ENCODE measurements around the gene IGFBP4.

IGFBP4 gene

DNA sequence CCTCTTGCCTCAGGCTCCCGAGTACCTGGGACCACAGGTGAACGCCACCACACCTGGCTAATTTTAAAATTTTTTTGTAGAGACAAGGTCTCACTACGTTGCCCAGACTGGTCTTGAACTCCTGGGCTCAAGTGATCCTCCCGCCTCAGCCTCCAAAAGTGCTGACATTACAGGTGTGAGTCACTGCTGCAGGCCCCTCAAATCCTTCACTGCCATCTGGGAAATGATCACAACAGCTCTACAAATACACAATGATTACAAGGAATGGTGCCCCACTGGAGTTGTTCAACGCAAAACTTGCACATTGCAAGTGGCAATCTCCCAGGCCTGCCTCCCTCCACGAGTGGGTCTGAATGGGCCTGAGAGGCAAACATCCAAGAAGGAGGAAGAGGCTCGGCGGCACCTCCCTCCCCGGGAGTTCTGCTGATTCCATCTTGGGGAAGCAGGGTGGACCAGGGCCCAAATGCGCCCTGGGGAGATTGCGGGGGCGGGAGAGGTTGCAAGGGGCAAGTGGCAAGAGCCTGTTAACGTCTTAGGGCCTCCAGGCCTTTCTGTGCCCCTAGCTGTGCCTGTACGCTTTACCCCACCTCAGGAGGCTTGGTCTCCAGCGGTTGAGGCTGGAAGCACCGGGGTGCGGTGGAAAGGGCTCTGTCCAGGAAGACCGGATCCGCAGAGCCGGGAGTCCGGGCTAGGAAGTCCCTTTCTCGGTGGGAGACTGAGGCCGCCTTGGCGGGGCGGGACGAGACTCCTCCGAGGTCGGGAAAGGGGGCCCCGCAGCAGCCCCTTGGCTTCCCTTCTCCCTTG lies 656 bp upstream of the IGFBP4 start:
- in situ Hi-C loops (cut with HindIII; ENCODE audit: low sequenced_read_pairs), result no loop called here
- TF ChIP-seq, protein P1, sequence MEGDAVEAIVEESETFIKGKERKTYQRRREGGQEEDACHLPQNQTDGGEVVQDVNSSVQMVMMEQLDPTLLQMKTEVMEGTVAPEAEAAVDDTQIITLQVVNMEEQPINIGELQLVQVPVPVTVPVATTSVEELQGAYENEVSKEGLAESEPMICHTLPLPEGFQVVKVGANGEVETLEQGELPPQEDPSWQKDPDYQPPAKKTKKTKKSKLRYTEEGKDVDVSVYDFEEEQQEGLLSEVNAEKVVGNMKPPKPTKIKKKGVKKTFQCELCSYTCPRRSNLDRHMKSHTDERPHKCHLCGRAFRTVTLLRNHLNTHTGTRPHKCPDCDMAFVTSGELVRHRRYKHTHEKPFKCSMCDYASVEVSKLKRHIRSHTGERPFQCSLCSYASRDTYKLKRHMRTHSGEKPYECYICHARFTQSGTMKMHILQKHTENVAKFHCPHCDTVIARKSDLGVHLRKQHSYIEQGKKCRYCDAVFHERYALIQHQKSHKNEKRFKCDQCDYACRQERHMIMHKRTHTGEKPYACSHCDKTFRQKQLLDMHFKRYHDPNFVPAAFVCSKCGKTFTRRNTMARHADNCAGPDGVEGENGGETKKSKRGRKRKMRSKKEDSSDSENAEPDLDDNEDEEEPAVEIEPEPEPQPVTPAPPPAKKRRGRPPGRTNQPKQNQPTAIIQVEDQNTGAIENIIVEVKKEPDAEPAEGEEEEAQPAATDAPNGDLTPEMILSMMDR (IDR thresholded peaks at IDR 0.05; ENCODE audit: low read depth, low read length, missing control alignments), result no peak
- peak overlapping the region; percentile 63 for H3K4me3 ChIP-seq (ENCODE audit: low read depth, low read length)
- DNase-seq (ENCODE audit: low read depth), result no peak

- in situ Hi-C loops (cut with HindIII; ENCODE audit: low sequenced_read_pairs), result no loop called here
- peak overlapping the region; percentile 63 for H3K4me3 ChIP-seq (ENCODE audit: low read depth, low read length)
- DNase-seq (ENCODE audit: low read depth), result no peak
- TF ChIP-seq, protein P1 (IDR thresholded peaks at IDR 0.05; ENCODE audit: low read depth, low read length, missing control alignments), result no peak
These were observed 994 bp downstream of the IGFBP4 start for GRCh38 chr17:40443988-40444899.

GRCh38 chr17:40445751-40446468 lies 2.7 kb downstream of the IGFBP4 start:
- H3K4me3 ChIP-seq (ENCODE audit: low read depth, low read length), result peak overlapping the region; percentile 63
- in situ Hi-C loops (cut with HindIII; ENCODE audit: low sequenced_read_pairs), result no loop called here
- DNase-seq (ENCODE audit: low read depth), result no peak
- TF ChIP-seq, protein P1 (IDR thresholded peaks at IDR 0.05; ENCODE audit: low read depth, low read length, missing control alignments), result no peak

- TF ChIP-seq, protein P1 (IDR thresholded peaks at IDR 0.05; ENCODE audit: low read depth, low read length, missing control alignments), result no peak
- H3K4me3 ChIP-seq (ENCODE audit: low read depth, low read length), result no peak overlapping the region
- no peak for DNase-seq (ENCODE audit: low read depth)
- in situ Hi-C loops (cut with HindIII; ENCODE audit: low sequenced_read_pairs), result no loop called here
These were observed 3.9 kb downstream of the IGFBP4 start for GRCh38 chr17:40447148-40447644.

- TF ChIP-seq, protein P1 (IDR thresholded peaks at IDR 0.05; ENCODE audit: low read depth, low read length, missing control alignments), result no peak
- in situ Hi-C loops (cut with HindIII; ENCODE audit: low sequenced_read_pairs), result no loop called here
- no peak overlapping the region for H3K4me3 ChIP-seq (ENCODE audit: low read depth, low read length)
- DNase-seq (ENCODE audit: low read depth), result no peak
These were observed 4.6 kb downstream of the IGFBP4 start for GRCh38 chr17:40447806-40448205.

DNA sequence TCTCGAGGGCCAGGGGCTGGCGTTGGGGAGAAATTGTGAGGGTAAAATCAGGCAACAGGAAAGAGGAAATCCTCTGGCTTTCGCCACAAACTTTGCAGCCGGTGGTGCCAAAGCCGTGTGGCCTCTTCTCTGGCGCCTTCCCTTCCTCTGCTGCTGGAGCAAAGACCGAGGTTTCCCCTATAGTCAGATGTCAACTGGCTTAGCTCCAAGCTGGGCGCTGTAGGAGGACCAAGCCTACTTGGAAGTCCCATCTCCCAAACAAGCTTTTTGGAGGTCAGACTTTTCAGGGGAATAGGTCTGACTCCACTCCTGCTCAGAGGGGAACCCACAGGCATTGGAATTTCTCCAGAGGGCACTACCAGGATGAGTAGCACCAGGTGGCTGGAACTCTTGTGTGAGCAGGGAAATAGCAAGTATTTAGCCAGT lies 5.0 kb downstream of the IGFBP4 start:
- in situ Hi-C loops (cut with HindIII; ENCODE audit: low sequenced_read_pairs), result no loop called here
- no peak for DNase-seq (ENCODE audit: low read depth)
- no peak overlapping the region for H3K4me3 ChIP-seq (ENCODE audit: low read depth, low read length)
- TF ChIP-seq, protein P1 (IDR thresholded peaks at IDR 0.05; ENCODE audit: low read depth, low read length, missing control alignments), result no peak
